MM.1S (cell line): Measurements from ENCODE around the gene MT2A.

ENCODE experiments used
- DNase-seq: peaks from one replicate; pipeline ENCODE4 v3.0.0-alpha.2; 2015
- H2AFZ ChIP-seq: fragments of 300-600 bp; sonication (generic); 2 replicates; pipeline ENCODE4 v1.6.0; 2016; ENCODE audit warnings: antibody characterized with exemption, low read length
- H3F3A ChIP-seq: fragments of 300-600 bp; sonication (generic); 2 replicates; pipeline ENCODE4 v1.6.1; 2016; ENCODE audit warnings: mild to moderate bottlenecking, antibody characterized with exemption, low read length, moderate library complexity, mixed read lengths; ENCODE audit not compliant: insufficient read depth
- H3K27ac ChIP-seq: fragments of 300-600 bp; sonication (generic); 2 replicates; pipeline ENCODE4 v1.5.1; 2016; ENCODE audit warnings: mild to moderate bottlenecking, low read length
- H3K27me3 ChIP-seq: fragments of 300-600 bp; sonication (generic); replicated peaks from 2 replicates; pipeline ENCODE4 v1.6.0; 2016; ENCODE audit warnings: low read length; ENCODE audit not compliant: insufficient read depth
- H3K36me3 ChIP-seq: fragments of 300-600 bp; sonication (generic); replicated peaks from 2 replicates; pipeline ENCODE4 v1.6.1; 2016; ENCODE audit warnings: mild to moderate bottlenecking, low read length, mixed read lengths; ENCODE audit not compliant: insufficient read depth
- H3K4me1 ChIP-seq: fragments of 300-600 bp; sonication (generic); 2 replicates; pipeline ENCODE4 v1.6.1; 2016; ENCODE audit warnings: low read length, mixed read lengths
- H3K4me2 ChIP-seq: fragments of 300-600 bp; sonication (generic); 2 replicates; pipeline ENCODE4 v1.6.0; 2016; ENCODE audit warnings: low read depth, low read length
- H3K4me3 ChIP-seq: fragments of 300-600 bp; sonication (generic); 2 replicates; pipeline ENCODE4 v1.5.1; 2016; ENCODE audit warnings: low read length, mixed read lengths
- H3K79me2 ChIP-seq: fragments of 300-600 bp; sonication (generic); 2 replicates; pipeline ENCODE4 v1.6.1; 2016; ENCODE audit warnings: mixed run types, low read length, mixed read lengths
- H3K9ac ChIP-seq: fragments of 300-600 bp; sonication (generic); 2 replicates; pipeline ENCODE4 v1.6.1; 2016; ENCODE audit warnings: low read length, mixed read lengths
- H3K9me2 ChIP-seq: fragments of 300-600 bp; sonication (generic); replicated peaks from 2 replicates; pipeline ENCODE4 v1.6.1; 2016; ENCODE audit warnings: mild to moderate bottlenecking, low read length, mixed read lengths; ENCODE audit not compliant: insufficient read depth
- H3K9me3 ChIP-seq: fragments of 300-600 bp; sonication (generic); replicated peaks from 2 replicates; pipeline ENCODE4 v1.6.1; 2016; ENCODE audit warnings: mild to moderate bottlenecking, low read length, mixed read lengths; ENCODE audit not compliant: insufficient read depth
- H4K20me1 ChIP-seq: fragments of 300-600 bp; sonication (generic); 2 replicates; pipeline ENCODE4 v1.6.1; 2016; ENCODE audit warnings: mild to moderate bottlenecking, low read length, moderate library complexity, mixed read lengths; ENCODE audit not compliant: insufficient read depth
- EZH2 ChIP-seq: fragments of 300-600 bp; sonication (generic); optimal IDR thresholded peaks from 2 replicates; pipeline ENCODE3; 2017; ENCODE audit warnings: low read depth, mild to moderate bottlenecking, antibody characterized with exemption, low read length, mixed read lengths
- EZH2phosphoT487 ChIP-seq: fragments of 300-600 bp; sonication (generic); IDR thresholded peaks from 2 replicates; pipeline ENCODE4 v1.6.1; 2018; ENCODE audit warnings: antibody characterized with exemption, low read length
- TF ChIP-seq, protein P1 (sequence below): fragments of 300-600 bp; sonication (generic); IDR thresholded peaks from 2 replicates; pipeline ENCODE4 v1.5.1; 2016; ENCODE audit warnings: antibody characterized with exemption, low read length, mixed read lengths

MT2A gene

DNA sequence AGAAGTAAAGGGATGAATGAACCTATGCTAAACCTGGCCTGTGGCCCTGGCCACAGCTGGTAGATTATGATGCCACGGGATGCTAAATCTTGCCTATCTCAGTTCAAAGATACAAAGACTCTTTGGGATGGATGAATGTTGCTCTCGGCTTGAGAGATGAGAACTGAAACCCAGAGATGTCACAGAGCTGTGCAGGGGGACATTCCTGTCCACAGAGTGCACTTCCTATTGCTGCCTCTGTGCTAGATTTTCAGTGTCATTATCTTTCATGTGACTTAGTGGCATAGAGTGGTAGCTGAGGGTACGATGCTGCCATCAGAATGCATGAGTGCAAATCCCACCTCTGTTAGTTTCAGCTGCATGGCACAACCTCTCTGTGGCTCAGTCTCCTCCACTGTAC, 21.8 kb downstream of the MT2A start:
- Histone ChIP-seq H3K9me2 (no peaks in the 10 kb centered on the region), H3K79me2 (no peaks in the 10 kb centered on the region), H3K4me2 (no peak overlapping the region), H3K9ac (no peak overlapping the region), H3F3A (no peaks in the 10 kb centered on the region), H3K9me3 (no peaks in the 10 kb centered on the region), H3K36me3 (no peaks in the 10 kb centered on the region), H3K27me3 (peaks cover 71% of the 10 kb centered on the region), H3K4me1 (no peaks in the 10 kb centered on the region), H3K27ac (no peak overlapping the region), H2AFZ (no peak overlapping the region), H3K4me3 (no peak overlapping the region), H4K20me1 (no peaks in the 10 kb centered on the region)
- DNase-seq, result peak; percentile 22
- TF ChIP-seq, protein P1, sequence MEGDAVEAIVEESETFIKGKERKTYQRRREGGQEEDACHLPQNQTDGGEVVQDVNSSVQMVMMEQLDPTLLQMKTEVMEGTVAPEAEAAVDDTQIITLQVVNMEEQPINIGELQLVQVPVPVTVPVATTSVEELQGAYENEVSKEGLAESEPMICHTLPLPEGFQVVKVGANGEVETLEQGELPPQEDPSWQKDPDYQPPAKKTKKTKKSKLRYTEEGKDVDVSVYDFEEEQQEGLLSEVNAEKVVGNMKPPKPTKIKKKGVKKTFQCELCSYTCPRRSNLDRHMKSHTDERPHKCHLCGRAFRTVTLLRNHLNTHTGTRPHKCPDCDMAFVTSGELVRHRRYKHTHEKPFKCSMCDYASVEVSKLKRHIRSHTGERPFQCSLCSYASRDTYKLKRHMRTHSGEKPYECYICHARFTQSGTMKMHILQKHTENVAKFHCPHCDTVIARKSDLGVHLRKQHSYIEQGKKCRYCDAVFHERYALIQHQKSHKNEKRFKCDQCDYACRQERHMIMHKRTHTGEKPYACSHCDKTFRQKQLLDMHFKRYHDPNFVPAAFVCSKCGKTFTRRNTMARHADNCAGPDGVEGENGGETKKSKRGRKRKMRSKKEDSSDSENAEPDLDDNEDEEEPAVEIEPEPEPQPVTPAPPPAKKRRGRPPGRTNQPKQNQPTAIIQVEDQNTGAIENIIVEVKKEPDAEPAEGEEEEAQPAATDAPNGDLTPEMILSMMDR, result peak; percentile 6; the same call in 1 of the 2 replicates
- TF ChIP-seq EZH2phosphoT487 (no peak), EZH2 (no peak)

DNA sequence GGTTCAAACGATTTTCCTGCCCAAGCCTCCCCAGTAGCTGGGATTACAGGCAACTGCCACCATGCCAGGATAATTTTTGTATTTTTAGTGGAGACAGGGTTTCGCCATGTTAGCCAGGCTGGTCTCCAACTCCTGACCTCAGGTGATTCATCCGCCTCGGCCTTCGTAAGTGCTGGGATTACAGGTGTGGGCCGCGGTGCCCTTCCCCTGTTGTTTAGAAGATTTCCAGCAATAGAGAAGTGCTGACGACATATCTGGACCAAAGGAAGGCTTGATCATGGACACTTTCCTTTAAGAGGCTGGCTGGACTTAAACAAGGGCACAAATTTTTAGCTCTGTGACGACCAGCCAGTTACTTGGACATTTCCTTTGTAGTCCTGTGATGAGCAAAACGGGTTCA, 22.8 kb downstream of the MT2A start:
- no peaks in the 10 kb centered on the region for H3K9me2 ChIP-seq
- H3K27me3 ChIP-seq, result peaks cover 71% of the 10 kb centered on the region
- H3K4me1 ChIP-seq, result no peaks in the 10 kb centered on the region
- no peaks in the 10 kb centered on the region for H4K20me1 ChIP-seq
- no peak for TF ChIP-seq EZH2
- TF ChIP-seq, protein P1, result no peak
- no peak for TF ChIP-seq EZH2phosphoT487
- no peak overlapping the region for H2AFZ ChIP-seq
- H3K9ac ChIP-seq, result no peak overlapping the region
- no peak overlapping the region for H3K4me2 ChIP-seq
- no peaks in the 10 kb centered on the region for H3K36me3 ChIP-seq
- H3K4me3 ChIP-seq, result no peak overlapping the region
- H3K27ac ChIP-seq, result no peak overlapping the region
- no peak for DNase-seq
- no peaks in the 10 kb centered on the region for H3K79me2 ChIP-seq
- H3F3A ChIP-seq, result no peaks in the 10 kb centered on the region
- H3K9me3 ChIP-seq, result no peaks in the 10 kb centered on the region

DNA sequence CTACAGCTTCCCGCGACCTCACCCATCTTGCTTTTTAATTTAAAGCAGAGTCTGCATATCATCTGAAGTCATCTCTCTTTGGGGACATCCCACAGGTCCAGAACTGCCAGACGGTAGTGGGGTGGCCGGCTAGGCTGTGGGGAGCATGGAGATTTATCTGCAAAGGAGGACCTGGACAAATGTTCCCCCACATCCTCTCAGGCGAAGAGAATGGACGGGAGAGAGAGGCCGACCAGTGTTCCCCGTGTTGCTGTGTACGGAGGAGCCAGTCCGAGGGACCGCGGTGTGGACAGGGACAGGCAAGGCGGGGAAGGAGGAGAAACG, 23.4 kb downstream of the MT2A start:
- no peak for DNase-seq
- H3K9ac ChIP-seq, result no peak overlapping the region
- H3K79me2 ChIP-seq, result no peaks in the 10 kb centered on the region
- no peak overlapping the region for H3K4me3 ChIP-seq
- no peaks in the 10 kb centered on the region for H3K36me3 ChIP-seq
- H3K9me3 ChIP-seq, result no peaks in the 10 kb centered on the region
- no peaks in the 10 kb centered on the region for H3F3A ChIP-seq
- H4K20me1 ChIP-seq, result no peaks in the 10 kb centered on the region
- no peaks in the 10 kb centered on the region for H3K9me2 ChIP-seq
- peaks cover 71% of the 10 kb centered on the region for H3K27me3 ChIP-seq
- no peak overlapping the region for H3K27ac ChIP-seq
- TF ChIP-seq EZH2, result no peak
- TF ChIP-seq, protein P1, result no peak
- TF ChIP-seq EZH2phosphoT487, result no peak
- no peaks in the 10 kb centered on the region for H3K4me1 ChIP-seq
- H3K4me2 ChIP-seq, result no peak overlapping the region
- no peak overlapping the region for H2AFZ ChIP-seq
